Lung (tissue), 12 donors: ENCODE data around the gene RNF19B. TPM values are rescaled to one million over a fixed set of nuclear protein-coding genes. Genes with fewer than 3 reads are reported as not detected.

Experiments
- ATAC-seq: fragments of 200-7000 bp; cut with Tn5 transposase; one replicate; pipeline ENCODE4 v1.9.1; 2020; ENCODE audit warnings: moderate number of reproducible peaks; ENCODE audit not compliant: insufficient read depth, low FRiP score
- DNase-seq, 3 donors: peaks; one replicate each; pipeline ENCODE4 v3.0.0-alpha.2; 2013 to 2017
- H3K27ac ChIP-seq, 2 donors: one replicate each; pipeline ENCODE4 v1.5.1; 2013; ENCODE audit warnings: mild to moderate bottlenecking in 2 of 2, moderate library complexity in 2 of 2, control low read depth in 1 of 2, inconsistent platforms in 1 of 2, low read depth in 1 of 2, low read length in 1 of 2
- H3K27me3 ChIP-seq, 3 donors: one replicate each; pipeline ENCODE4 v1.5.1; 2013; ENCODE audit warnings: low read length in 2 of 3; ENCODE audit not compliant: control insufficient read depth in 3 of 3, insufficient read depth in 3 of 3
- H3K36me3 ChIP-seq, 4 donors: one replicate each; pipeline ENCODE4 v1.5.1; 2013; ENCODE audit warnings: low read length in 4 of 4, mild to moderate bottlenecking in 1 of 4, moderate library complexity in 1 of 4; ENCODE audit not compliant: control insufficient read depth in 4 of 4, insufficient read depth in 4 of 4
- H3K4me1 ChIP-seq, 5 donors: one replicate each; pipeline ENCODE4 v1.5.1; 2013; ENCODE audit warnings: low read length in 5 of 5, mild to moderate bottlenecking in 2 of 5, moderate library complexity in 1 of 5; ENCODE audit not compliant: control insufficient read depth in 5 of 5, insufficient read depth in 5 of 5
- H3K4me3 ChIP-seq: one replicate; pipeline ENCODE4 v1.5.1; 2013; ENCODE audit warnings: mild to moderate bottlenecking, control low read depth, moderate library complexity
- H3K9ac ChIP-seq, 2 donors: one replicate each; pipeline ENCODE4 v1.5.1; 2013; ENCODE audit warnings: low read length in 2 of 2, control low read depth in 1 of 2; ENCODE audit not compliant: insufficient read depth in 1 of 2
- H3K9me3 ChIP-seq, 4 donors: one replicate each; pipeline ENCODE4 v1.5.1; 2013; ENCODE audit warnings: low read length in 3 of 4, mild to moderate bottlenecking in 1 of 4, moderate library complexity in 1 of 4; ENCODE audit not compliant: control insufficient read depth in 4 of 4, insufficient read depth in 3 of 4
- WGBS, 2 donors: extraction: QIAGEN DNeasy Blood & Tissue Kit; methylation state at CpG; one replicate each; pipeline ENCODE4 v1.1.7; 2013; 5-methylcytosine and 5-hydroxymethylcytosine counted together
- polyA plus RNA-seq, 2 donors: library from polyadenylated mRNA; stranded (reverse); fragments of 200-250 nt; gene quantifications; one replicate each; pipeline ENCODE4 v1.2.1, GENCODE V29; 2013
- total RNA-seq, 2 donors: library from RNA; depleted of rRNA in 1 of 2; stranded (reverse); fragments of >200 nt in 1 of 2; gene quantifications; one replicate each; pipeline ENCODE4 v1.2.1, GENCODE V29; 2014 to 2021
- TF ChIP-seq, protein P1 (sequence below): IDR thresholded peaks from 2 replicates; pipeline ENCODE4 v1.5.1; 2012; ENCODE audit warnings: mild to moderate bottlenecking; ENCODE audit errors: control extremely low read depth, extremely low read depth
- donor health status: control.
- donor health status: control.
- donor health status: Bipolar disorder and iron deficiency.
- donor health status: healthy.
- donor health status: DM: yes; HTN: yes; CAD: no.

The RNF19B gene
- total and polyA plus RNA-seq, 4 donors = 5.1 to 65.9 (median 26.8) TPM

DNA sequence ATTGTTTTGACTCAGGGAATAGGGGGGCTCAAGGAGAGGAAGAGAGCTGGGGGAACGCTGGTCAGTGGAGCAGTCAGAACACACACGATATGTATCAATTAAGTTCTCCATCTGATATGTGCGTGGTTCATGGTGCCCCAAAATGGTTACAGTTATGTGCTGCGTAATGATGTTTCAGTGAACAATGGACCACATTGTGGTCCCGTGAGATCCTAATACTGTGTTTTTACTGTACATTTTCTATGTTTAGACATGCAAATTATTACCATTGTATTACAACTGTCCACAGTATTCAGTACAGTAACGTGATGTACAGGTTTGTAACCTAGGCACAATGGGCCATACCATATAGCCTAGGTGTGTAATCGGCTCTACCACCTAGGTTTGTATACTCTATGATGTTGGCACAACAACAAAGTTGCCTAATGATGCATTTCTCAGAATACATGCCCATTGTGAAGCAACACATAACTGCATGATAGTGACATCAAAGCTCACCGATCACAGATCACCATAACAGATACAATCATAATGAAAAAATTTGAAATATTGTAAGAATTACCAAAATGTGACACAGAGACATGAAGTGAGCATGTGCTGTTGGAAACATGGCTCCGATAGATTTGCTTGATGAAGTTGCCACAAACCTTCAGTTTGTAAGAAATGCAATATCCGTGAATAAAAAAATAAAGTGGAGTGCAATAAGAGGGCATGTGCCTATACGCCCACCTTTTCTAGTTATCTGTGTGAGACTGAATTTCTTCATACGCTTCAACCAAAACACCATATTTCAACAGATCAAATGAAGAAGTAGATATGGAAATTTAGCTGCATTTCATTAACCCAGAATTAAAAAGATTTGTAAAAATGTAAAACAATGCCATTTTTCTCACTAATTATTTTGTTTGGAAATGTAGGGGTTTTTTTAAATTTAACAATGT lies 48.6 kb downstream of the RNF19B start:
- DNase-seq (no peak), ATAC-seq (no peak)
- Histone ChIP-seq H3K4me3 (no peak overlapping the region), H3K9me3 (no peaks in the 10 kb centered on the region), H3K27me3 (no peaks in the 10 kb centered on the region), H3K9ac (no peak overlapping the region), H3K4me1 (no peaks in the 10 kb centered on the region), H3K27ac (no peak overlapping the region), H3K36me3 (no peaks in the 10 kb centered on the region)
- 89 to 91% methylated on average over 12 of the region's 12 CpGs for WGBS, 2 donors
- TF ChIP-seq, protein P1, sequence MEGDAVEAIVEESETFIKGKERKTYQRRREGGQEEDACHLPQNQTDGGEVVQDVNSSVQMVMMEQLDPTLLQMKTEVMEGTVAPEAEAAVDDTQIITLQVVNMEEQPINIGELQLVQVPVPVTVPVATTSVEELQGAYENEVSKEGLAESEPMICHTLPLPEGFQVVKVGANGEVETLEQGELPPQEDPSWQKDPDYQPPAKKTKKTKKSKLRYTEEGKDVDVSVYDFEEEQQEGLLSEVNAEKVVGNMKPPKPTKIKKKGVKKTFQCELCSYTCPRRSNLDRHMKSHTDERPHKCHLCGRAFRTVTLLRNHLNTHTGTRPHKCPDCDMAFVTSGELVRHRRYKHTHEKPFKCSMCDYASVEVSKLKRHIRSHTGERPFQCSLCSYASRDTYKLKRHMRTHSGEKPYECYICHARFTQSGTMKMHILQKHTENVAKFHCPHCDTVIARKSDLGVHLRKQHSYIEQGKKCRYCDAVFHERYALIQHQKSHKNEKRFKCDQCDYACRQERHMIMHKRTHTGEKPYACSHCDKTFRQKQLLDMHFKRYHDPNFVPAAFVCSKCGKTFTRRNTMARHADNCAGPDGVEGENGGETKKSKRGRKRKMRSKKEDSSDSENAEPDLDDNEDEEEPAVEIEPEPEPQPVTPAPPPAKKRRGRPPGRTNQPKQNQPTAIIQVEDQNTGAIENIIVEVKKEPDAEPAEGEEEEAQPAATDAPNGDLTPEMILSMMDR = no peak

DNA sequence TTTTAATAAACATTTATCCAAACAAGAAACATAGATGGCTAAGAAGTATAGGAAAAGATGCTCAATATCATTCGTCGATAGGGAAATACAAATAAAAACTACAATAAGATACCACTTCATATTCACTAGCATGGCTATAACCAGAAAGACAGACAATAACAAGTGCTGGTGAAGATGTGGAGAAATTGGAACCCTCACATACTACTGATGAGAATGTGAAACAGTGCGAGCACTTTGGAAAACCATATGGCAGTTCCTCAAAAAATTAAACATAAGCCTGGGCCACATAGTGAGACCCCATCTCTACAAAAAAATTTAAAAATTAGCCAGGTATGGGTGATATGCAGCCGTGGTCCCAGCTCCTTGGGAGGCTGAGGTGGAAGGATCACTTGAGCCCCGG lies 54.3 kb downstream of the RNF19B start:
- Histone ChIP-seq H3K4me3 (no peak overlapping the region), H3K36me3 (no peaks in the 10 kb centered on the region), H3K27ac (no peak overlapping the region), H3K9me3 (no peaks in the 10 kb centered on the region), H3K27me3 (no peaks in the 10 kb centered on the region), H3K4me1 (no peaks in the 10 kb centered on the region), H3K9ac (no peak overlapping the region)
- ATAC-seq = no peak
- TF ChIP-seq, protein P1 = no peak
- 94 to 96% methylated on average over 5 of the region's 5 CpGs for WGBS, 2 donors
- DNase-seq = no peak

DNA sequence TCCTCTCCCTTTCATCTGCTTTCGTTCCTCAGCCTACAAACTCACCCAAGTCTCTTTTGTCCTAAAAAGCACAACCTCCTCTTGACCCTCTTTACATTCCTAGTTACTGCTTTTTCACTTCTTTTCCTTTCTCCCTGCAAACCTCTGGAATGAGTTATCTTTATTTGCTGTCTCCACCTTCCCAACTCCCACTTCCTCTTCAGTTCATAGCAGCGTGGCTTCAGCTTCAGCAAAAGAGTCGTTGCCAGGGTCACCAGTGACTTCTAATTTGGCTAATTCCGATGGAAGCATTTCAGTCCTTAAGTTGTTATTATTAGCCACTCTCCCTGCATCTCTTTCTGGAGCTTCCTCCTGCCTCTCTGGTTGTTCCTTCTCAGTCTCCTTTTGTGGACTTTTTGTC lies 57.2 kb downstream of the RNF19B start:
- Histone ChIP-seq H3K27ac (no peak overlapping the region), H3K27me3 (no peaks in the 10 kb centered on the region), H3K36me3 (no peaks in the 10 kb centered on the region), H3K4me3 (no peak overlapping the region), H3K9me3 (no peaks in the 10 kb centered on the region), H3K4me1 (no peaks in the 10 kb centered on the region), H3K9ac (no peak overlapping the region)
- DNase-seq (peak in 1 of 3 donors; percentile 42), ATAC-seq (no peak)
- TF ChIP-seq, protein P1 = no peak
- WGBS, 2 donors = 16 to 33% methylated on average over 4 of the region's 4 CpGs
